Right lobe of liver (tissue), 6 donors: ENCODE measurements around the gene ACER3. TPM values are rescaled to one million over a fixed set of nuclear protein-coding genes. Genes with fewer than 3 reads are reported as not detected.

Source experiments
- ATAC-seq, 4 donors: fragments of 200-7000 bp; cut with Tn5 transposase; one replicate each; pipeline ENCODE4 v1.9.1; 2020; ENCODE audit warnings: mild to moderate bottlenecking in 4 of 4, moderate library complexity in 4 of 4
- DNase-seq, 3 donors: peaks; one replicate each; pipeline ENCODE4 v3.0.0-alpha.2; 2020
- H3K27ac ChIP-seq, 3 donors: fragments of 200-600 bp; one replicate each; pipeline ENCODE4 v1.8.0; 2022
- H3K27me3 ChIP-seq, 2 donors: fragments of 200-600 bp; one replicate each; pipeline ENCODE4 v1.8.0; 2022
- H3K36me3 ChIP-seq, 4 donors: fragments of 200-600 bp; sonication (generic) in 1 of 4; one replicate each; pipeline versions ENCODE4 v1.5.1 to v1.8.0; 2017 to 2022; ENCODE audit warnings: control low read depth in 1 of 4
- H3K4me1 ChIP-seq, 4 donors: fragments of 200-600 bp; sonication (generic) in 1 of 4; one replicate each; pipeline versions ENCODE4 v1.5.1 to v1.8.0; 2017 to 2022; ENCODE audit warnings: control low read depth in 1 of 4
- H3K4me3 ChIP-seq, 3 donors: fragments of 200-600 bp; one replicate each; pipeline ENCODE4 v1.8.0; 2022
- H3K9me3 ChIP-seq, 4 donors: fragments of 200-600 bp; sonication (generic) in 1 of 4; one replicate each; pipeline versions ENCODE4 v1.5.1 to v1.8.0; 2017 to 2022; ENCODE audit warnings: control low read depth in 1 of 4
- POLR2A ChIP-seq: fragments of 450-650 bp; IDR thresholded peaks from one replicate; pipeline ENCODE4 v1.6.1; 2017; ENCODE audit warnings: antibody characterized with exemption, mild to moderate bottlenecking
- WGBS: methylation state at CpG from one replicate; pipeline ENCODE4 v1.1.6; 2018; ENCODE audit warnings: low coverage, low lambda C conversion rate; ENCODE audit not compliant: insufficient coverage; ENCODE audit errors: missing lambda C conversion rate; 5-methylcytosine and 5-hydroxymethylcytosine counted together
- intact Hi-C, 2 donors: fragments of 100-400 bp; cut with DNase I; formaldehyde crosslinking; loops; one replicate each; pipeline versions ENCODE4 v1.11.2 to v1.14.1; 2022
- total RNA-seq, 6 experiments: library from RNA; depleted of rRNA in 2 of 6; stranded (reverse); fragments of >200 nt in 2 of 6; fragmentation: NEBNext Ultra II Directional in 3 of 6; extraction: Animal tissue kit (Norgen Biotek cat#: 25700) in 3 of 6; gene quantifications; one replicate each; pipeline versions ENCODE4 v1.1.0 to v1.2.4, GENCODE V29; 2016 to 2023
- TF ChIP-seq, protein P1 (sequence below), 4 donors: fragments of 200-600 bp in 3 of 4; fragments of 450-650 bp in 1 of 4; IDR thresholded peaks; one replicate each; pipeline versions ENCODE4 v1.5.1 to v1.8.0; 2016 to 2022; ENCODE audit warnings: antibody characterized with exemption in 4 of 4, mild to moderate bottlenecking in 2 of 4
- donor health status: DM: no; HTN: yes; CAD: no.
- donor health status: DM: no; HTN: no; CAD: no.
- donor health status: DM: no; HTN: no; CAD: no.
- donor health status: DM: no; HTN: yes; CAD: no.
- donor health status: DM: no; HTN: yes; CAD: no.

Gene ACER3
- total RNA-seq, 6 experiments from 2014 or later = 5.1 to 11.6 (median 7.3) TPM

DNA sequence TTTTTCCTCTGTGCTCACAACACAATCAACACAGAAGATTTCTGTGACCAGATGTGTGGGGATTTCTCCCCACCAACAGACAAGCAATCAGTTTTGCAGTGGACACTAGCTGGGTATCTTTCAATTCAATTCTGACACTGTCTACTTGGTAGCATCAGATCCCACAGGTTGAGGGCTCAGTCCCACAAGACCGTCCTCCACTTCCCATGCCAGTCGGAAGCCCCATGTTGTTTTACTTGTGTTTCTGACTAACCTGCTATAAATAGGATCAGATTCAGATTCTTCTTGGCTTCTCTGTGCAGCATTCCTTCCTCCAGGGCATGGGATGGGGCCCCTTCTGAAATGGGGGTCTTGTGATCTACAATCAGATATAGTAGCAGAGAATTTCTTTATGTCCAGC lies 19.6 kb downstream of the ACER3 start:
- no peak overlapping the region for H3K4me3 ChIP-seq
- no peaks in the 10 kb centered on the region for H3K27me3 ChIP-seq
- no peak for DNase-seq
- TF ChIP-seq, protein P1, sequence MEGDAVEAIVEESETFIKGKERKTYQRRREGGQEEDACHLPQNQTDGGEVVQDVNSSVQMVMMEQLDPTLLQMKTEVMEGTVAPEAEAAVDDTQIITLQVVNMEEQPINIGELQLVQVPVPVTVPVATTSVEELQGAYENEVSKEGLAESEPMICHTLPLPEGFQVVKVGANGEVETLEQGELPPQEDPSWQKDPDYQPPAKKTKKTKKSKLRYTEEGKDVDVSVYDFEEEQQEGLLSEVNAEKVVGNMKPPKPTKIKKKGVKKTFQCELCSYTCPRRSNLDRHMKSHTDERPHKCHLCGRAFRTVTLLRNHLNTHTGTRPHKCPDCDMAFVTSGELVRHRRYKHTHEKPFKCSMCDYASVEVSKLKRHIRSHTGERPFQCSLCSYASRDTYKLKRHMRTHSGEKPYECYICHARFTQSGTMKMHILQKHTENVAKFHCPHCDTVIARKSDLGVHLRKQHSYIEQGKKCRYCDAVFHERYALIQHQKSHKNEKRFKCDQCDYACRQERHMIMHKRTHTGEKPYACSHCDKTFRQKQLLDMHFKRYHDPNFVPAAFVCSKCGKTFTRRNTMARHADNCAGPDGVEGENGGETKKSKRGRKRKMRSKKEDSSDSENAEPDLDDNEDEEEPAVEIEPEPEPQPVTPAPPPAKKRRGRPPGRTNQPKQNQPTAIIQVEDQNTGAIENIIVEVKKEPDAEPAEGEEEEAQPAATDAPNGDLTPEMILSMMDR (IDR thresholded peaks at IDR 0.05) = no peak
- TF ChIP-seq POLR2A = no peak
- no peak overlapping the region for H3K27ac ChIP-seq
- no peaks in the 10 kb centered on the region for H3K36me3 ChIP-seq
- intact Hi-C loops = no loop called here
- H3K4me1 ChIP-seq = peaks cover 0 to 3% (median 0%) of the 10 kb centered on the region in 4 donors
- no peaks in the 10 kb centered on the region for H3K9me3 ChIP-seq
- 75% methylated on average over 2 of the region's 2 CpGs for WGBS
- ATAC-seq = no peak

DNA sequence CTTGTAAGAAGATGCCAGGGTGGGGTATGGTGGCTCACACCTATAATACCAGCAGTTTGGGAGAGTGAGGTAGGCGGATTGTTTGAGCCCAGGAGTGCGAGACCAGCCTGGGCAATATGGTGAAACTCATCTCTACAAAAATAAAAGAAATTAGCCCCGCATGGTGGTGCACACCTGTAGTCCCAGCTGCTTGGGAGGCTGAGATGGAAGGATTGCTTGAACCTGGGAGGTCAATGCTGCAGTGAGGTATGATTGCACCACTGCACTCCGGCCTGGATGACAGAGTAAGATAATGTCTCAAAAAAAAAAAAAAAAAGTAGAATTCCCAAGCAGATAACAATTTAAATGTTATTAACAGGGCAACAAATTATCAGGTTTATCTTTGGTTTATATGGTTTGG lies 20.2 kb downstream of the ACER3 start:
- no peak overlapping the region for H3K27ac ChIP-seq
- TF ChIP-seq, protein P1 (IDR thresholded peaks at IDR 0.05) = no peak
- TF ChIP-seq POLR2A = no peak
- no peak for ATAC-seq
- no peaks in the 10 kb centered on the region for H3K27me3 ChIP-seq
- no peaks in the 10 kb centered on the region for H3K36me3 ChIP-seq
- peaks cover 0 to 3% (median 0%) of the 10 kb centered on the region in 4 donors for H3K4me1 ChIP-seq
- intact Hi-C loops = no loop called here
- no peak overlapping the region for H3K4me3 ChIP-seq
- WGBS = 92% methylated on average over 4 of the region's 4 CpGs
- no peaks in the 10 kb centered on the region for H3K9me3 ChIP-seq
- no peak for DNase-seq

DNA sequence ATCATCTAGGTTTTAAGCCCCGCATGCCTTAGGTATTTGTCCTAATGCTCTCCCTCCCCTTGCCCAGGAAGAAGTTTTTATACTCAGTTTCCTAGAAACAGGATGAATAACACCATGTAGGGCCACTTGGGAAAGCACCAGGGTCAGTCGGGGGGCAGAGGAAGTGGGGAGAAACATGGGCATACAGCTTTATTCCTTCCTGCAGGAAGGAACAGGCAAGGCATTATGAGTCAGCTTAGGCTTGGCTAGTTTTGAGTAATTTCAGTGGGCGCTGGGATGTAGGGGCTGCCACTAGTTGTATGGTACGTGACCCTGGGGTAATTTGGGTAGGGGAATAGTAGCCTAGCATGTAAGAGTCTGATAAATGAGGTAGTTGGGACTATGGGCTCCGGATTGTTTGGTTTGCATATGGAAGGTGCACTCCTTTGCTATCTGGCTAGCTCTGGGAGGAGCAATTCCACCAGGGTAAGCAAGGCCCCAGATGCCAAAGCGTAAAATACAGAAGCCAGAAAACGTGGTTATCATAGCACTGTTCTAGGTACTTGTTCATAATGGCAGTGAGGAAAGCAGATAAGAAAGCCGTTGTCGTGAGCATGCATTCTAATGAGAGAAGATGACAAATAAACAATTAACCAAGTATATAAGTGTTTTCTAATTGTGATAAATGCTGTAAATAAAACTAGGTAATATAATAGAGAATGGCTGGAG lies 24.8 kb downstream of the ACER3 start:
- no peaks in the 10 kb centered on the region for H3K9me3 ChIP-seq
- no peak overlapping the region for H3K4me3 ChIP-seq
- TF ChIP-seq, protein P1 (IDR thresholded peaks at IDR 0.05) = no peak
- TF ChIP-seq POLR2A = no peak
- intact Hi-C loops = no loop called here
- ATAC-seq = peak; percentile 39 to 53 (median 50)
- H3K36me3 ChIP-seq = no peaks in the 10 kb centered on the region
- no peak for DNase-seq
- no peak overlapping the region for H3K27ac ChIP-seq
- H3K27me3 ChIP-seq = no peaks in the 10 kb centered on the region
- WGBS = 82% methylated on average over 9 of the region's 9 CpGs
- peaks cover 0 to 3% (median 0%) of the 10 kb centered on the region in 4 donors for H3K4me1 ChIP-seq

GRCh38 chr11:76888989-76889388 lies 28.3 kb downstream of the ACER3 start:
- H3K4me1 ChIP-seq = peaks cover 0 to 3% (median 0%) of the 10 kb centered on the region in 4 donors
- TF ChIP-seq, protein P1 (IDR thresholded peaks at IDR 0.05) = no peak
- no peak for TF ChIP-seq POLR2A
- intact Hi-C loops = no loop called here
- no peak overlapping the region for H3K4me3 ChIP-seq
- no peak for ATAC-seq
- no peak overlapping the region for H3K27ac ChIP-seq
- H3K9me3 ChIP-seq = no peaks in the 10 kb centered on the region
- no peaks in the 10 kb centered on the region for H3K36me3 ChIP-seq
- no peaks in the 10 kb centered on the region for H3K27me3 ChIP-seq
- 20% methylated on average over 1 of the region's 1 CpG for WGBS
- DNase-seq = no peak
